ENCODE data around the gene CERS4.

The CERS4 gene

DNA sequence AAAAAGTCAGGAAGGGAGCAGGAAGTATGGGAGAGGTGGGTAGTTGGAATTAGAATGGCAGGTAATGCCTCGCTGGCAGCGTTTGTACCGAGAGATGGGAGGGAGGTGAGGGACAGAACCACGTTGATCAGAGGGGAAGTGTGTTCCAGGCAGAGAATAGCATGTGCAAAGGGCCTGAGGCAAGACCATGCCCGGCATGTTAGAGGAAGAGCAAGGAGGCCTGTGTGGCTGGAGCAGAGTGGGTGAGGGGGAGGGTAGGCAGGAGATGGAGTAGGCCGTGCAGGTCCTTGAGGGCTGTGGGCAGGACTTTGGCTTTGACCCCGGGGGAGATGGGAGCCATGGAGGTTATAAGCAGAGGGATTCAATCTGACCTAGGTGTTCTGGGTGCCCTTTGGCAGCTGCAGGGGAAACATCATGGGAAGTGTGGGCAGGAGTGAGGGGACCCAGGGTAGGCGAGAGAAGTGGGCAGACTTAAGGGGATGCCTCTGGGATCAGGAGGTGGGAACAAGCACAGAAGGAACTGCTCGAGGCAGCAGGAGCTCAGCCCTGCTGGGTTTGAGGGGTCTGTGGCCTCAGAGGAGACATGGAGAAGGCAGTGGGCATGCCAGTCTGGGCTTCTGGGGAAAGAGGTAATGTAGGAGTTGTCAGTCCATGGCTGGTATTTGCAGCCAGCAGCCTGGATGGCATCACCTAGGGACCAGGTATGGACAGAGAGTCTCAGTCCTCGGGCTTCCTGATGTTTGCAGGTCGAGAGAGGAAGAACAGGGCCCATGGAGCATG lies 50.2 kb downstream of the CERS4 start:
- no peaks in the 10 kb centered on the region for H3K4me1 ChIP-seq (ENCODE audit: control insufficient read depth, low read length)
- H3K9me2 ChIP-seq (replicated peaks; ENCODE audit: control insufficient read depth, low read length) = no peaks in the 10 kb centered on the region
- no peaks in the 10 kb centered on the region for H3K27me3 ChIP-seq (ENCODE audit: control insufficient read depth, low read length)
- H3K36me3 ChIP-seq (ENCODE audit: control insufficient read depth, low read length) = no peaks in the 10 kb centered on the region
- TF ChIP-seq, protein P1, sequence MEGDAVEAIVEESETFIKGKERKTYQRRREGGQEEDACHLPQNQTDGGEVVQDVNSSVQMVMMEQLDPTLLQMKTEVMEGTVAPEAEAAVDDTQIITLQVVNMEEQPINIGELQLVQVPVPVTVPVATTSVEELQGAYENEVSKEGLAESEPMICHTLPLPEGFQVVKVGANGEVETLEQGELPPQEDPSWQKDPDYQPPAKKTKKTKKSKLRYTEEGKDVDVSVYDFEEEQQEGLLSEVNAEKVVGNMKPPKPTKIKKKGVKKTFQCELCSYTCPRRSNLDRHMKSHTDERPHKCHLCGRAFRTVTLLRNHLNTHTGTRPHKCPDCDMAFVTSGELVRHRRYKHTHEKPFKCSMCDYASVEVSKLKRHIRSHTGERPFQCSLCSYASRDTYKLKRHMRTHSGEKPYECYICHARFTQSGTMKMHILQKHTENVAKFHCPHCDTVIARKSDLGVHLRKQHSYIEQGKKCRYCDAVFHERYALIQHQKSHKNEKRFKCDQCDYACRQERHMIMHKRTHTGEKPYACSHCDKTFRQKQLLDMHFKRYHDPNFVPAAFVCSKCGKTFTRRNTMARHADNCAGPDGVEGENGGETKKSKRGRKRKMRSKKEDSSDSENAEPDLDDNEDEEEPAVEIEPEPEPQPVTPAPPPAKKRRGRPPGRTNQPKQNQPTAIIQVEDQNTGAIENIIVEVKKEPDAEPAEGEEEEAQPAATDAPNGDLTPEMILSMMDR (IDR thresholded peaks at IDR 0.05; ENCODE audit: low read depth, low read length, poor library complexity, severe bottlenecking) = no peak
- no peak for TF ChIP-seq EZH2phosphoT487 (IDR thresholded peaks at IDR 0.05; ENCODE audit: borderline replicate concordance, low read length)
- H3K4me2 ChIP-seq (ENCODE audit: low read length) = no peak overlapping the region
- H3K9me3 ChIP-seq (ENCODE audit: control insufficient read depth, insufficient read depth, low read length) = no peaks in the 10 kb centered on the region
- H3K79me2 ChIP-seq (ENCODE audit: control insufficient read depth, low read length) = no peaks in the 10 kb centered on the region
- no peak overlapping the region for H3K4me3 ChIP-seq (ENCODE audit: low read length)
- H3F3A ChIP-seq (ENCODE audit: control insufficient read depth, insufficient read depth) = no peaks in the 10 kb centered on the region
- no peak overlapping the region for H3K27ac ChIP-seq (ENCODE audit: low read depth, low read length)
- H4K20me1 ChIP-seq (ENCODE audit: control insufficient read depth, insufficient read depth, low read depth, low read length) = no peaks in the 10 kb centered on the region

DNA sequence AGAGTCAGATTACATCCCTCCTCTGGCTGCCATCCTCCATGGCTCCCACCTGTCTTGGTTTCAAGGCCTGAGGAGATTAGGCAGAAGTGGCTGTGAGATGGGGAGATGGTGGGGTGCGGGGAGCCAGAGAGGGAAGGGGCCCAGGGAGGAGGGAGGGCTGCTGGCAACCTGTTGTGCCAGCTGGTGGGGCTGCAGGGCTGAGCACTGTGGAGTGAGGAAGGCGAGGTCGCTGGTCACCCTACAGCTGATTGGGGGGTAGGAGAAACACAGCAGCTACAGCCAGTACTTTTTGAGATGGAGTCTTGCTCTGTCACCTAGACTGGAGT lies 50.7 kb downstream of the CERS4 start:
- no peaks in the 10 kb centered on the region for H3K36me3 ChIP-seq (ENCODE audit: control insufficient read depth, low read length)
- H3K9me3 ChIP-seq (ENCODE audit: control insufficient read depth, insufficient read depth, low read length) = no peaks in the 10 kb centered on the region
- H3K27me3 ChIP-seq (ENCODE audit: control insufficient read depth, low read length) = no peaks in the 10 kb centered on the region
- no peak overlapping the region for H3K4me3 ChIP-seq (ENCODE audit: low read length)
- no peaks in the 10 kb centered on the region for H4K20me1 ChIP-seq (ENCODE audit: control insufficient read depth, insufficient read depth, low read depth, low read length)
- H3K4me2 ChIP-seq (ENCODE audit: low read length) = no peak overlapping the region
- no peaks in the 10 kb centered on the region for H3K9me2 ChIP-seq (replicated peaks; ENCODE audit: control insufficient read depth, low read length)
- no peaks in the 10 kb centered on the region for H3K79me2 ChIP-seq (ENCODE audit: control insufficient read depth, low read length)
- H3F3A ChIP-seq (ENCODE audit: control insufficient read depth, insufficient read depth) = no peaks in the 10 kb centered on the region
- no peaks in the 10 kb centered on the region for H3K4me1 ChIP-seq (ENCODE audit: control insufficient read depth, low read length)
- H3K27ac ChIP-seq (ENCODE audit: low read depth, low read length) = no peak overlapping the region
- TF ChIP-seq EZH2phosphoT487 (IDR thresholded peaks at IDR 0.05; ENCODE audit: borderline replicate concordance, low read length) = no peak
- TF ChIP-seq, protein P1 (IDR thresholded peaks at IDR 0.05; ENCODE audit: low read depth, low read length, poor library complexity, severe bottlenecking) = no peak

DNA sequence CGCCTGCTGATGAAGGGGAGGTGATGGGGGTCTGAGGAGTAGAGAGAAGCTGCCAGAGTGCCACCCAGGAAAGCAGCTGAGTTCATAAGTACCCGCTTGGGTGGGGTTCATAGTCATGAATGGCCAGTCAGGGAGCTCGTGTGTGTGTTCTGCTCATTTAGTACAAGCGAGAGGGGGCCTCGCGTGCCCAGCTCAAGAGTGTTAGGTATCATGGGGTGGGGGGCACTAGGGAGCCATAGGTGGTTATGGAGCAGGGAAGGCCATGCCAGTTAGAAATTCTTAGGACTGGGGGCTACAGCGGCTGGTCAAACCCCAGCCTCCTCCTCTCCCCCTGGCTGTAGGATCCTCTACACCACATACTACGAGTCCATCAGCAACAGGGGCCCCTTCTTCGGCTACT lies 52.2 kb downstream of the CERS4 start:
- no peaks in the 10 kb centered on the region for H3K9me2 ChIP-seq (replicated peaks; ENCODE audit: control insufficient read depth, low read length)
- no peaks in the 10 kb centered on the region for H3K4me1 ChIP-seq (ENCODE audit: control insufficient read depth, low read length)
- no peaks in the 10 kb centered on the region for H3K79me2 ChIP-seq (ENCODE audit: control insufficient read depth, low read length)
- 0 out of 2 replicates have a peak, but pooled peaks cover 2% of the 10 kb centered on the region for H4K20me1 ChIP-seq (ENCODE audit: control insufficient read depth, insufficient read depth, low read depth, low read length)
- H3K27ac ChIP-seq (ENCODE audit: low read depth, low read length) = no peak overlapping the region
- no peak overlapping the region for H3K4me3 ChIP-seq (ENCODE audit: low read length)
- TF ChIP-seq, protein P1 (IDR thresholded peaks at IDR 0.05; ENCODE audit: low read depth, low read length, poor library complexity, severe bottlenecking) = no peak
- TF ChIP-seq EZH2phosphoT487 (IDR thresholded peaks at IDR 0.05; ENCODE audit: borderline replicate concordance, low read length) = no peak
- H3K4me2 ChIP-seq (ENCODE audit: low read length) = no peak overlapping the region
- no peaks in the 10 kb centered on the region for H3K9me3 ChIP-seq (ENCODE audit: control insufficient read depth, insufficient read depth, low read length)
- H3K27me3 ChIP-seq (ENCODE audit: control insufficient read depth, low read length) = 0 out of 2 replicates have a peak, but pooled peaks cover 2% of the 10 kb centered on the region
- no peaks in the 10 kb centered on the region for H3F3A ChIP-seq (ENCODE audit: control insufficient read depth, insufficient read depth)
- no peaks in the 10 kb centered on the region for H3K36me3 ChIP-seq (ENCODE audit: control insufficient read depth, low read length)

Measured in DOHH2 (cell line).